Measurements from ENCODE around the gene TLE2. TPM values are rescaled to one million over a fixed set of nuclear protein-coding genes. Genes with fewer than 3 reads are reported as not detected.

Gene TLE2
- total RNA-seq, 1 experiment from 2014 or later = 13.7 TPM

DNA sequence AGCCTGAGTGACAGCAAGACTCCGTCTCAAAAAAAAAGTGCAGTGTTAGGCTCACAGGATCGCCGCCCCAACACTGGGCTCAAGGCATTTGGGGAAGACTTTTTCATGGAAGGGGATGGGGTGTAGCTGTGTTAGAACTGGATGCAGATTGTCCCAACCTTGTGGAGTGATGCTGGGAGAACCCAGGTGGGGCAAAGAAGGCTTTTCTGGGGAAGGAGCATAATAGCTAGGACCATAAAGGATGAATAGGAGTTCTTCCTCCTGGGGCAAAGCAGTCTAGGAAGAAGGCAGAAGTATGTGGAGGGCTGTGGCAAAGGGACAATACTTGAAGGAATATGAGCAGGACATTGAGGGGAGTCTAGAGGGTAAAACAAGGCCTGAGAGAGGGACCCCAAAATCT lies 40.5 kb downstream of the TLE2 start:
- Histone ChIP-seq H3K4me2 (no peak overlapping the region), H3K36me3 (ENCODE audit: low read depth) (no peaks in the 10 kb centered on the region), H3F3A (ENCODE audit: insufficient read depth, low read depth) (no peaks in the 10 kb centered on the region), H3K27ac (no peak overlapping the region), H4K20me1 (ENCODE audit: insufficient read depth) (no peaks in the 10 kb centered on the region), H3K9me3 (ENCODE audit: insufficient read depth, low read depth) (no peaks in the 10 kb centered on the region), H3K4me1 (replicated peaks; ENCODE audit: insufficient read depth) (no peaks in the 10 kb centered on the region), H3K27me3 (ENCODE audit: insufficient read depth, low read depth) (no peaks in the 10 kb centered on the region), H3K4me3 (no peak overlapping the region), H3K9me2 (ENCODE audit: insufficient read depth) (no peaks in the 10 kb centered on the region), H3K79me2 (ENCODE audit: low read depth) (no peaks in the 10 kb centered on the region), H2AFZ (no peak overlapping the region)
- no peak for DNase-seq
- intact Hi-C loops (cut with micrococcal nuclease; ENCODE audit: unreplicated experiment) = no loop called here
- TF ChIP-seq EZH2 (IDR thresholded peaks at IDR 0.05; ENCODE audit: low read depth) (no peak), CTCF (conservative IDR thresholded peaks at IDR 0.05) (no peak)
- ChIA-PET POLR2A (ENCODE audit: unreplicated experiment) (no interaction called here), CTCF (no interaction called here)
- BruUV-seq (replicated peaks) = no TSS peak

DNA sequence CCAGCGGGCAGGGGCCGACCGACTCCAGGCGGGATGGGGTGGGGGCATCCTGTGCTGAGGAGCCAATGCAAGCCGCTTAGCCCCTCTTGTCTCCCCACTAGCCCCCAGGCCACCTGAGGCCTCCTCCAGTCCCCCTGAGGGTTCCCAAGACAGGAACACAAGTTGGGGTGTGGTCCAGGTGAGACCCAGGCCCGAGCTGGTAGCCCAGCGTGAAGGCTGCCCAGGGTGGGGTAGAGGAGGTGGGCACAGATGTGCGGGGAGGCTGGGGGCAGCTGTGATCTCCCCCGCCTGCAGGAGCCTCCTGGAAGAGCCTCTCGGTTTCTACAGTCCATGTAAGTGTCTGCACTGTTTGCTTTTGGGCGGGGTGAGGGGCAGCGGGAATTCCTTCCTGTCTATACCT lies 41.3 kb downstream of the TLE2 start:
- no peak overlapping the region for H3K4me2 ChIP-seq
- H3K27me3 ChIP-seq (ENCODE audit: insufficient read depth, low read depth) = no peaks in the 10 kb centered on the region
- H3F3A ChIP-seq (ENCODE audit: insufficient read depth, low read depth) = peaks cover 4% of the 10 kb centered on the region; the same call in 1 of the 2 replicates
- H3K79me2 ChIP-seq (ENCODE audit: low read depth) = no peaks in the 10 kb centered on the region
- intact Hi-C loops (cut with micrococcal nuclease; ENCODE audit: unreplicated experiment) = no loop called here
- H3K9me2 ChIP-seq (ENCODE audit: insufficient read depth) = no peaks in the 10 kb centered on the region
- ChIA-PET POLR2A (ENCODE audit: unreplicated experiment) (no interaction called here), CTCF (no interaction called here)
- BruUV-seq (replicated peaks) = no TSS peak
- H3K4me3 ChIP-seq = no peak overlapping the region
- no peak for TF ChIP-seq CTCF (conservative IDR thresholded peaks at IDR 0.05)
- no peak for TF ChIP-seq EZH2 (IDR thresholded peaks at IDR 0.05; ENCODE audit: low read depth)
- H2AFZ ChIP-seq = no peak overlapping the region
- H4K20me1 ChIP-seq (ENCODE audit: insufficient read depth) = no peaks in the 10 kb centered on the region
- no peaks in the 10 kb centered on the region for H3K4me1 ChIP-seq (replicated peaks; ENCODE audit: insufficient read depth)
- no peaks in the 10 kb centered on the region for H3K36me3 ChIP-seq (ENCODE audit: low read depth)
- no peaks in the 10 kb centered on the region for H3K9me3 ChIP-seq (ENCODE audit: insufficient read depth, low read depth)
- no peak for DNase-seq
- H3K27ac ChIP-seq = no peak overlapping the region

- BruUV-seq (replicated peaks) = no TSS peak
- Histone ChIP-seq H3K4me1 (replicated peaks; ENCODE audit: insufficient read depth) (no peaks in the 10 kb centered on the region), H3K9me2 (ENCODE audit: insufficient read depth) (no peaks in the 10 kb centered on the region), H3K27me3 (ENCODE audit: insufficient read depth, low read depth) (no peaks in the 10 kb centered on the region), H2AFZ (no peak overlapping the region), H3K79me2 (ENCODE audit: low read depth) (no peaks in the 10 kb centered on the region), H3F3A (ENCODE audit: insufficient read depth, low read depth) (peaks cover 4% of the 10 kb centered on the region; the same call in 1 of the 2 replicates), H3K9me3 (ENCODE audit: insufficient read depth, low read depth) (no peaks in the 10 kb centered on the region), H3K27ac (no peak overlapping the region), H3K4me2 (no peak overlapping the region), H4K20me1 (ENCODE audit: insufficient read depth) (no peaks in the 10 kb centered on the region), H3K36me3 (ENCODE audit: low read depth) (no peaks in the 10 kb centered on the region), H3K4me3 (no peak overlapping the region)
- POLR2A ChIA-PET (ENCODE audit: unreplicated experiment) = no interaction called here
- no peak for TF ChIP-seq CTCF (conservative IDR thresholded peaks at IDR 0.05)
- CTCF ChIA-PET = no interaction called here
- intact Hi-C loops (cut with micrococcal nuclease; ENCODE audit: unreplicated experiment) = no loop called here
- DNase-seq = no peak
These were observed 42.0 kb downstream of the TLE2 start for GRCh38 chr19:2986951-2987524.

All from PC-9 (cell line).